WERI-Rb-1 (cell line): ENCODE measurements around the gene KRT14.
"Not testable (repeated sequence)": the region's sequence is repeated elsewhere in the genome, so short reads cannot be mapped to it uniquely, and the experiment has no call there.

Experiments
- DNase-seq: peaks from one replicate; pipeline ENCODE4 v3.0.0-alpha.2; 2020
- H3K27ac ChIP-seq: fragments of 250-450 bp; sonication (Bioruptor Pico); 2 replicates; pipeline ENCODE4 v1.5.1; 2020; ENCODE audit warnings: mild to moderate bottlenecking, moderate library complexity
- H3K27me3 ChIP-seq: fragments of 250-450 bp; sonication (Bioruptor Pico); 2 replicates; pipeline ENCODE4 v1.5.1; 2021; ENCODE audit warnings: mild to moderate bottlenecking, low read depth, moderate library complexity; ENCODE audit not compliant: insufficient read depth, severe bottlenecking
- H3K36me3 ChIP-seq: fragments of 250-450 bp; sonication (Bioruptor Pico); 2 replicates; pipeline ENCODE4 v1.5.1; 2020; ENCODE audit warnings: mild to moderate bottlenecking, moderate library complexity
- H3K4me3 ChIP-seq: 2 replicates; pipeline ENCODE4 v1.5.1; 2011; ENCODE audit warnings: low read depth, mild to moderate bottlenecking, control low read depth, low read length
- H3K9me3 ChIP-seq: fragments of 250-450 bp; sonication (Bioruptor Pico); 2 replicates; pipeline ENCODE4 v1.5.1; 2021; ENCODE audit warnings: mild to moderate bottlenecking, moderate library complexity; ENCODE audit not compliant: severe bottlenecking
- TF ChIP-seq, protein P1 (sequence below): IDR thresholded peaks from 2 replicates; pipeline ENCODE4 v1.5.1; 2011; ENCODE audit warnings: low read depth, mild to moderate bottlenecking, control low read depth, inconsistent platforms, low read length

KRT14 gene

DNA sequence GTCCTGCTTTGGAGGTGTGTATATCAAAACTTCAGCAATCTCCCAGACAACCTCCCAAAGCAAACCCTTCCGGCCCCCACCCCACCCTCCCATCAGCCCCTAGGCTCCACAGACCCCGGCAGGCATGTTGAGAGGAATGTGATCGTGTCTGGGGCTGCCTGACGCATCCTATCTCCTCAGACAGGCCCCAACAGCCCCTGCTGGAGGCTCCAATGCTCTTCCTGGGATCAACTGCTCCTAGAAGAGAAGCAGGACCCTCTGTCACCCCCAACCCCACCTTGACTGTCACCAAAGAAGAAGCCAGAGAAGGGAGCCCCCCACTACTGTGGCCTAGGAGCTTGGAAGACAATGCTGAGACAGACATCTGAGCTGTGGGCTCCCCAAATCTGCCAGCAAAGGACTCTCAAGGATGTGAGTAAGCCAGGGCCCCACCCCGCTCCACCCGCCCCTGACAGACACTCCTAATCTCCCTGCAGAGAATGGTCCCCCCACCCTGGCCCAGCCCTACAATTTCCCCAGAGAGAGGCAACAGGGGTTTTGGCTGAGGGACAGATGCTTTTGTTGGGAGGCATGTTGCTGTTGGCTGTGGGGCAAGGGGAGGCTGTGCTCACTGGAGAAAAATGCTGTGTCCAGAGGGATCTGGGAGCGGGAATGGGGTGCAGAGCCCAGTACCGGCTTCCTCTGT is 1.6 kb upstream of the KRT14 start:
- DNase-seq, result no peak
- Histone ChIP-seq H3K27me3 (no peaks in the 10 kb centered on the region), H3K4me3 (no peak overlapping the region), H3K9me3 (no peaks in the 10 kb centered on the region), H3K36me3 (no peaks in the 10 kb centered on the region), H3K27ac (no peak overlapping the region)
- TF ChIP-seq, protein P1, sequence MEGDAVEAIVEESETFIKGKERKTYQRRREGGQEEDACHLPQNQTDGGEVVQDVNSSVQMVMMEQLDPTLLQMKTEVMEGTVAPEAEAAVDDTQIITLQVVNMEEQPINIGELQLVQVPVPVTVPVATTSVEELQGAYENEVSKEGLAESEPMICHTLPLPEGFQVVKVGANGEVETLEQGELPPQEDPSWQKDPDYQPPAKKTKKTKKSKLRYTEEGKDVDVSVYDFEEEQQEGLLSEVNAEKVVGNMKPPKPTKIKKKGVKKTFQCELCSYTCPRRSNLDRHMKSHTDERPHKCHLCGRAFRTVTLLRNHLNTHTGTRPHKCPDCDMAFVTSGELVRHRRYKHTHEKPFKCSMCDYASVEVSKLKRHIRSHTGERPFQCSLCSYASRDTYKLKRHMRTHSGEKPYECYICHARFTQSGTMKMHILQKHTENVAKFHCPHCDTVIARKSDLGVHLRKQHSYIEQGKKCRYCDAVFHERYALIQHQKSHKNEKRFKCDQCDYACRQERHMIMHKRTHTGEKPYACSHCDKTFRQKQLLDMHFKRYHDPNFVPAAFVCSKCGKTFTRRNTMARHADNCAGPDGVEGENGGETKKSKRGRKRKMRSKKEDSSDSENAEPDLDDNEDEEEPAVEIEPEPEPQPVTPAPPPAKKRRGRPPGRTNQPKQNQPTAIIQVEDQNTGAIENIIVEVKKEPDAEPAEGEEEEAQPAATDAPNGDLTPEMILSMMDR, result no peak

DNA sequence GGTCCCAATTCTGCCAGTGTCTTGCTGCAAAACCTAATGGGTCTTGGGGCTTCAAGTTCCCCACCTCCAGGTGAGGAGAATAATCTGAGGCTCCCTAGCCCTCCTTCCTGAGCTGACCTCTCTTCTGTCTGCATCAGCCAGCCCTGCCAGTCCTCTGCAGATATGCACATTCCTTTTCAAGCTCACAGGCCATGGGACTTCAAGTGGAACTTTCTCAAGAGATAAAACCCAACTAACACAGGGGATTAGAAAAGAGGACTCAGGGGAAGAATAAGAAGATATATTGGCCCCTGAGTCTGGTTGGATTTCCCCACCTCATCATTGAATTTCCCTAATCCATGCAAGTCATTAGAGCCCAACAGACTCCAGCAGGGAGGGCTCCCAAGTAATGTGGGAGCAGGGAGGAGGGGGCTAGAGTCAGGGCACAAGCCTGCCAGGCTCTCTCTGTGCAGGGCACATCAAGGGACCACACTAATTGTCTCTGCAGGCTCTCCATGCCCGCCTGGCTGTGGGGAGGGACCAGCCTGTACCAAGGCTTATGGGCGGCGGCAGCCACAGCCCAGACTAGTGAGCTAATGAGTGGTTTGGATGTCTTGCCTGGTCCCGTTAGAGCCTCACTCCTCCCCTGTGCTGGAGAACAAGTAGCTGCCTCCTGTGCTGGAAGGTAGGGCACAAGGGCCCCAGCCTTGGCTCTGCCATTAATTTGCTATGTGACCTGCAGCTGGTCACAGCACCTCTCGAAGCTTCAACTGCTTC is 1.2 kb downstream of the KRT14 start:
- peak; percentile 33 for DNase-seq

DNA sequence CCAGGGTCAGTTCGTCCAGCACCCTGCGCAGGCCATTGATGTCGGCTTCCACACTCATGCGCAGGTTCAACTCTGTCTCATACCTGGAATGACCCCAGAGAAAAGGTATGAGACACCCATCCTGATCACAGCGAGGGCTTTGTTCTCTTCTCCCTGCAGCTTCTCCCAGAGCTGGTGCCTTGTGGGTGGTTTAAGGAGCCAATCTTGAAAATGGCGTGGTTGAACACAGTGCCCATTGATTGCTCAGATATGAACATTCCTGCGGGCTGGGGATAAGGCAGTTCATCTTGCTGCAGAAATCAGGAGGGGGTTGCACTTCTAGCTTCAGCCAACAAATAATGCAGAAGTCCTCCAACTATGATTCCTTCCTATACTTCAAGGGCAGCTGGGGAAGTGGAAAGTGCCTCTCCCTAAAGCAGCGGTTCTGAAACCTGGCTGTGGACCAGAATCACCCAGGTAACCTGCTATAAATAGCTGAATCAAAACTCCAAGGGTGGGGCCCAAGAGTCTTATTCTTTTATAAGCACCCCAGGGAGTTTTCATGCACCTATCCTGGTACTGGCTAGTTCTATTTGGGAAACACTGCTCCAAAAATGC is 2.3 kb downstream of the KRT14 start:
- not testable (repeated sequence) for H3K27me3 ChIP-seq, DNase-seq, H3K4me3 ChIP-seq

More for the DNA sequence above, 1.2 kb downstream of the KRT14 start:
- no peaks in the 10 kb centered on the region for H3K9me3 ChIP-seq
- H3K36me3 ChIP-seq, result no peaks in the 10 kb centered on the region
- no peaks in the 10 kb centered on the region for H3K27me3 ChIP-seq
- no peak overlapping the region for H3K4me3 ChIP-seq
- TF ChIP-seq, protein P1, result no peak
- no peak overlapping the region for H3K27ac ChIP-seq

DNA sequence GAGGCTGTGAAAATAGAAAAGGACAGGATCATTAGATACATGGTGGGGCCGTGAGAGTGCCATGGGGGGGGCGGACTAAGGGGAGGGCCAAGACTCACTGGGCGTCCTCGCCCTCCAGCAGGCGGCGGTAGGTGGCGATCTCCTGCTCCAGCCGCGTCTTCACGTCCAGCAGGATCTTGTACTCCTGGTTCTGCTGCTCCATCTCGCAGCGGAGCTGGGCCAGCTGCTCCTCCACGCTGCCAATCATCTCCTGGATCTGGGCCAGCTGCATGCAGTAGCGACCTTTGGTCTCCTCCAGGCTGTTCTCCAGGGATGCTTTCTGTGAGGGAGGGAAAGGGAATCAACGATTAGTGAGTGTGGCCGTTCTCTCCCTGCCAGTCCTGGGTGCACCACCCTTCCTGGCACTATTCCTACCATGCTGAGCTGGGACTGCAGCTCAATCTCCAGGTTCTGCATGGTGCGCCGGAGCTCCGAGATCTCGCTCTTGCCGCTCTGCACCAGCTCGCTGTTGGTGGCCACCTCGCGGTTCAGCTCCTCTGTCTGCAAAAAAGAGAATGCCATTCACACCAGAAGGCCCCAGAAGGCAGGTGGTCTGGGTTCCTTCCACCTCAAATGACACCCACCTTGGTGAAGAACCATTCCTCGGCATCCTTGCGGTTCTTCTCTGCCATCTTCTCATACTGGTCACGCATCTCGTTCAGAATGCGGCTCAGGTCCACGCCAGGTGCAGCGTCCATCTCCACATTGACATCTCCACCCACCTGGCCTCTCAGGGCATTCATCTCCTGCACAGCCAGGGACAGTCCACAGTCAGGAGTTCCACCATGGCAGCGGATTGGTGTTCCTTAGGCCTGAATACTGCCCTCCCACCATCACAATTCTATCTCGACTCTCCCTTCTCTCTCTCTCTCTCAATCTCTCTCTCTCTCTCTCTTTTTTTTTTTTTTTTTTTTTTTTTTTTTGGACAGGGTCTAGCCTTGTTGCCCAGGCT is 3.3 kb downstream of the KRT14 start:
- DNase-seq, result no peak
- Histone ChIP-seq H3K27ac (no peak overlapping the region), H3K27me3 (no peaks in the 10 kb centered on the region), H3K36me3 (no peaks in the 10 kb centered on the region), H3K4me3 (no peak overlapping the region), H3K9me3 (peaks cover 3% of the 10 kb centered on the region)
- TF ChIP-seq, protein P1, result no peak

More for the DNA sequence above, 2.3 kb downstream of the KRT14 start:
- not testable (repeated sequence) for H3K27ac ChIP-seq, H3K36me3 ChIP-seq, H3K9me3 ChIP-seq

DNA sequence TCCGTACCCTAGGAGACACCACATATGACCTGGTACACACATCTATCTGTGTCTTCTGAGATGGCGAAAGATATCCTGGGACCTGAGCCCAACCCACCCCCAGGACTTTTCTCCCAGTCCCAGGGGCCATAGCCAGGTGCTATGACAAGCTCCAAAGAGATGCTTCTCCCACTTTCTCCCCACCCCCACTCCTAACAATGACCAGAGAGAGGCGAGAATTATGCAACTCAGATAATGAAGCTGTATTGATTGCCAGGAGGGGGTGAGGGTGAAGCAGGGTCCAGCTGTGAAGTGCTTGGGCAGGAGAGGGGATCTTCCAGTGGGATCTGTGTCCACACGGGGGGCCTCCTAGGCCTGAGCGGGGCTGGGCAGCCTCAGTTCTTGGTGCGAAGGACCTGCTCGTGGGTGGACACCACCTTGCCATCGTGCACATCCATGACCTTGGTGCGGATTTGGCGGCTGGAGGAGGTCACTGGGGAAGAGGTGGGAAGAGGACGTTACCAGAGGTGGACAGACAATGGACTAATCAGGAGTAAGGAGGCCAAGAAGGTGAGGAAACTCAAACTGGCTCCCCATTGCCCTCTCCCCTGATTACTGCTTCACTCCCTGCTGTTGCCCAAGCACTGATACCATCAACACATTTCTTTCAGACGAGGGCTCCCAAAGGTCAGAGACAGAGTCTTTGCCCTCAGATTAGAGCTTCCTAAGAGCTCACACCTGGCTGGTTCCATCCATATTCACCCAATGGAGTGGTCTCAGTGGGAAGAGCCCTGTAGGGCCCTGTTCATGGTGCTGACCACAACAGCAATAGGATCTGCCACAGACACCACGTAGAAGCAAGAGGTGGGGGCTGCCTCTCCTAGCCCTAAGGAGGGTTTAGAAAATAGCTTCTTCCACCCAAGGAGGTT is 4.4 kb downstream of the KRT14 start:
- not testable (repeated sequence) for H3K36me3 ChIP-seq, H3K9me3 ChIP-seq, H3K27ac ChIP-seq, DNase-seq, H3K4me3 ChIP-seq, H3K27me3 ChIP-seq
